HG02588 (cell line): Measurements from ENCODE around the gene RAB15.

Source experiments
- ATAC-seq: cut with Tn5 transposase; IDR thresholded peaks from one replicate; pipeline ENCODE4 v1.9.1; 2021; ENCODE audit warnings: mild to moderate bottlenecking, moderate library complexity; ENCODE audit not compliant: unreplicated experiment

Gene RAB15

DNA sequence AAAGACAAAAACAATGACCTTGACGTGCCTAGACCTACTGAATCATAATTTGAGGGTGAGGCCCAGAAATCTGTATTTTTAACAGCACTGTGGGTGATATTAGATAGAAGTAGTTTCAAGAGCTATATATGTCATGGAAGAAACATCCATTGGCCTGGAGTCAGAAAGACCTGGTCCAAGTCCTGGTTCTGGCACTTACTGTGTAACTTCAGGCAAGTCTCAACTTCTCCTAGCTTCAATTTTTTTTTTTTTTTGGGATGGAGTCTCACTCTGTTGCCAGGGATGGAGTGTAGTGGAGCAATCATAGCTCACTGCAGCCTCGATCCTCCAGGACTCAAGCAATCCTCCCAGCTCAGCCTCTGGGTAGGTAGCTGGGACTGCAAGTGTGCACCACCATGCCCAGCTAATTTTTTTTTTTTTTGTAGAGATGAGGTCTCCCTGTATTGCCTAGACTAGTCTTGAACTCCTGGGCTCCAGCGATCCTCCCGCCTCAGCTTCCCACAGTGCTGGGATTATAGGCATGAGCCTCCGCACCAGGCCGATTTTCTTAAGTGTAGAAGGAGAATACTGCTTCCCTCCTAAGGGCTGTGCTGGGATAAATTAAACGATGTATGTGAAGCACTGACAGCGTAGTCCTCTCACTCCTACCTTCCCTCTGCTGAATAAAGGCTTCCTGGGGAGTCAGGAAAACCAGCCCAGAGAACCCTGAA is 15.3 kb downstream of the RAB15 start:
- no peak for ATAC-seq

DNA sequence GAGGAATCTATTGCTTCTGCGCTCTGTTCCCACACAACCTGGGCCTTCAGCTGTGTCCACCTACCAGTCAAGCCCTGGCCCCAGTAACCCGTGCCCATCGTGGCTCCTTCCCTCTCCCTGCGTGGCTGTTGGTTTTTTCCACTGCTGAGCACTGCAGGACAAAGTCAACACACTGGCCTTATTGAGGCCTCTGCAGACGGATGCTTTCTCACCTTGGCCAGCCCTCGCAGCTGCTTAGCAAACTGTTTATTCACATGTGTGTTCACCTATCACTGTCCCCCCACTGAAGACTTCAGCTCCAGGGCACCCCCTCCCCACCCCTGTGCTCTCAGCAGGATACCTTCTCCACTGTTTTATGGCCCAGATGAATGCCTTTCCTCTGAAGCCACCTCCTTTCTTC is 16.8 kb downstream of the RAB15 start:
- ATAC-seq = no peak

DNA sequence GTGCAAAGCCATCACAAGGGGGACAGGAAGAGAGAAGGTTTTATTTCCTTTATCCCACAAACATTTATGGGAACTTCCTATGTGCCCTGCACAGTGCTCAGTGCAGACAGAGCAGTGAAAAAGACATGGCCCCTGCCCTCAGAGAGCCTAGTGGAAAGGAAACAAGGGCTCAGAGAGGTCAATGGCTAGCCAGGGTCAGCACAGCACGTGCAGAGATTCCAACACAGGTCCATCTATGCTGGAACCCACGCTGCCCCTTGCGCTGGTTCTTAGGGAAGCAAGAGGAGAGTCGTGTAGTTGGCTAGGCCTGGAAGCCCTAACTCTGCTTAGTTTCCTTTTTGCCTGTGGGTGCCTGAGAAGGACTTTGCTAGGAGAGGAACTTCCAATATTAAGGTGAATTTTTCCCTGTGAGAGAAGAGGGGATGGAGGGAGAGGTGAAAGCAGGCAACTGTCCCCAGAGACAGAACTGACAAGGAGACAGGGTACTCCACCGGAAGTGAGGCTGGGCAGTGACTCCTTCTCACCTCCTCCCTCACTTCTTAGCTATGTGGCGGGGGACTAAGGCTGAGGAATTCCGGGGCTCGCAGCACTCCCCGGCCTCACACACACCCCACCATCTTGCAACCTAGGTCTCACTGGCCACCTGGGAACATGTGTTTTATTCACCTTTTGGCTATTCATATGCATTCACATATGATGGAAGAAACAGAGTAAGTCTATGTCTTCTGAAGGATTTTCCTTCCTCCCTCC is 17.5 kb downstream of the RAB15 start:
- no peak for ATAC-seq

DNA sequence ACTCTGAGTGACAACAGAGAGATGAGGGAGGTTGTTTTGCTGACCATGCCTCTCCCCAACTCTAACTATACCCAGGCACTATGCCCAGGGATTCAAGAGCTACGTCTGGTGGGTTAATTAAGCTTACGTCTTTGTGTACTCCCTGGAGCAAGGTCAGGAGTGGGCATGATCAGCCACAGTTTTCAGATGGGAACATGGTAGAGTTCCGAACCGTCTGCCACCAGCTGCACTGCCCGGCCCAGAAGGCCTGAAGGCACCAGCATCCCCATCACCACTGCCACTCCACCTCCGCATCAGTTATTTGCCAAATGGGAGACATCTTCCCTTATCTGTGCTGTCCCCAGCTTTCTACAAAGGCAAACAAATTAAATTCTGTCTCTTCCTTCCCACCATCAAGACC is 18.5 kb downstream of the RAB15 start:
- no peak for ATAC-seq

DNA sequence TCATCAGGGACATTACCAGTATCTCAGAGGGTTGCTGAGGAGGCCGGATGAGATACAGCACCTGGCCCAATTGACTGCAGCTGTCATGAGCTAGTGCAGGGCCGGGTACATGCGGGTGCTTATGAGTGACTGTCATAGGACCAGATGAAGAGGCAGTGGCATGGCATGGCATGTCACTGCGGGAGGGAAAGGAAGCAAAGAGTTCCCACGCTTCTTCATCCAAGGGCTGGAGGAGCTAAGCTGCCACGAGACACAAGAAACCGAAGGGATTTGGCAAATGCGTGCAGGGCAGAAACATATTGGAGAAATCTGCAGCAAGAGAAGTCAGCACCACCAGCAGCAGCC is 18.9 kb downstream of the RAB15 start:
- ATAC-seq = no peak

DNA sequence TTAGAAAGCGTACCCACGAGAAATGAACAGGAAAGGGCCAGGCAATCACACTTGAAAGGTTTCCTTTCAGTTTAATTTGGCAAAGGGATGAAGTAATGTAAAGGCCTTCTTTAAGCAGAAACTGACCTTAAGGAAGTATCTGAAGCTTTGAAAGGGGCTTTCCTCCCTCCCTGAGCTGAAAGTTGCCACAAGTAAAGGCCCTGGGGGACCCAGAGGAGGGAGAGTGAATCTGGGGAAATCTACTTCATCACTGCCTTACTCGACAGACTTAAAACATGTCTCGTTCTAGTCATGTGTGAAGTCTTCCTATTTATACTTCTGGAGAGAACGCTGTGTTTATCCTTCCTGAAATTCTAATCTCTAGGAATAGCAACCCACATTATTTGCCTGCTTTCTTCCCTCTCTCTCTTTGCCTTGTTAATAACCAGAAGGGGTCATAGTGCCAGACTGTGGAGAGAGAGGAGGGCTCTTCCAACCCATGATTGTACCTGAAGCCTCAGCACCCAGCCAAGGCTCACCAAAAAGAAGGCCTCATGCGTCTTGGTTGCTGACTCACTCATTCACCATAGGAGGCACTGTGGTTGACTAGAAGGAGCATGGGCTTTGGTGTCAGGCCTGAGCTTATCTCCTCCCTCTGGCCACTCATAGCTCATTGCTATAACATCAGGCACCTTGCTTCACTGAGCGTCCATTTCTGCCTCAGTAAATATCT is 19.4 kb downstream of the RAB15 start:
- ATAC-seq = peak; percentile 59

DNA sequence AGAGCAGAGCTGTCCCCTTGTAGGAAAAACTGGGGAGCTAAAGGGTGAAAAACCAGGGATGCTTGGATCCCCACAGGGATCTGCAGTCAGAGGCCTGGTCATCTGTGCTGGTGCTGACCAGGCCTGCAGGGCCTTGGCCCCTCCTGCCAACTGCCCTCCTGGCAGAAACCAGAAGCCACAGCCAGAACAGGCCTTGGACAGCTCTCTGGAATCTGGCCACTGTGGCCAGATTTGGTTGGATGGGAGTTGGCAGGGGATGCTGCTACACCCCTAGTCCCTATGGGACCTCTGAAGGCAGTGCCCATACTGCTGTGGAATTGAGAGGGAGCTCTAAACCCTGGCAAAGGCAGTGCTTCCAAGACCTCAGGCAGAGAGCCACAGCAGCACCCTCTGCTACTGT is 20.4 kb downstream of the RAB15 start:
- ATAC-seq = no peak

DNA sequence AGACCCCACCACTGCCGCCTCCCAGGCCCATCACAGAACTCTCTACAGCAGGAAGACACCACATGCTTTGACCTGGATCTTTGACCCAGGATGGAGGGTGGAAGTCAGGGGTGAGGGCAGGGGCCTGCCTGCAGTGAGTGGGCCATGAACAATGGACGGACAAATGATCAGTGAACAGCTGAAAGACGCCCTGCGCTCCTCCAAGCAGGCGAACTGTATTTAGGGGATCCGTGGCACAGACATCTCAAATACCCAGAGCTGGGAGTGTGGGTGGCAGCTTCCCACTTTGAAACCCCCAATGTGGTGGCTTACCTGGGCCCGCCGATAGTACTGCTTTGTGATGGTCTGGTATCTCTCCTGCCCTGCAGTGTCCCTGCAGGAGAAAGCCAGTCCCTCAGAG is 20.8 kb downstream of the RAB15 start:
- no peak for ATAC-seq

DNA sequence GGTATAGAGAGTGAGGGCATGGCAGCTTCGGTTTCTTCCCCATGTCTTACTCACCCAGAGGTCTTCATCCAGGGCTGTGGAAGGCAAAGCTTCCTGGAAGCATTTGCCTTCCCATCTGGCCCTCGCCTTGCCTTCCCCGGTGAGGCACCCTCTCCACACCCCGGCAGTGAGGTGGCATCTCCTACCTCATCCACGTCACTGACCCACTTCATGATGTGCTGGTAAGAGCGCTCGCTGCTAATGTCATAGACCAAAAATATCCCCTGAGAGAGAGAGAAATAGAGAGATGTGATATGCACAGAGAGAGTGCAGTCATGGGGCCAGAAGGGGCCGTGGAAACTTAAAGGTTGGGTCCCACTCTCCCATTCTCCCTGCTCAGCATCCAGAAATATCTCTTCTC is 21.2 kb downstream of the RAB15 start:
- no peak for ATAC-seq

DNA sequence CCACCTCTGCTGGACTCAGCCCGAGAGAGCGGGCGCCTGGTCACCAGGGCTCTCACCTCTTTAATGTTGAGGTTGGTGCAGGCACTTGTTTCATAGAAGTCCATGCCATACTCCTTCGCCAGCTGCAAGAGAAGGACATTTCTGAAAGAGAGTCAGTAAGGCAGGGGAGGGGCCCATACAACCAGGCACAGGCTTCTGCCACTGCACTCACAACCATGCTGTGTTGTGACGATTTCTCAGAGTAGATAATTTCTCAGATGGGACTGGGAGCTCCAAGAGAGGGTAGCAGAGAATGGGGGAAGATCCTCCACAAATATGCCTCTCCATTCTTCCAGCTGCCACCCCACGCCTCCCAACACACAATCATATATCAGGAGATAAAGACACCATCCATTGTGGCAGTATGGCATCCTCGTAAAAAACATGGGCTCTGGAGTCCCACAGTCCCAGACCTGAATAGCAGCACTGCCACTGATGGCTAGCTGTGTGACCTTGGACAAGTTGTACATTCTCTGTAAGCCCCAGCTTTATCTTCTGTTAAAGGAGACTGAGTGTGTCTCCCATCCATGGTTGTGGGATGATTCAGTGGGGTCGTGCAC is 23.4 kb downstream of the RAB15 start:
- ATAC-seq = no peak

DNA sequence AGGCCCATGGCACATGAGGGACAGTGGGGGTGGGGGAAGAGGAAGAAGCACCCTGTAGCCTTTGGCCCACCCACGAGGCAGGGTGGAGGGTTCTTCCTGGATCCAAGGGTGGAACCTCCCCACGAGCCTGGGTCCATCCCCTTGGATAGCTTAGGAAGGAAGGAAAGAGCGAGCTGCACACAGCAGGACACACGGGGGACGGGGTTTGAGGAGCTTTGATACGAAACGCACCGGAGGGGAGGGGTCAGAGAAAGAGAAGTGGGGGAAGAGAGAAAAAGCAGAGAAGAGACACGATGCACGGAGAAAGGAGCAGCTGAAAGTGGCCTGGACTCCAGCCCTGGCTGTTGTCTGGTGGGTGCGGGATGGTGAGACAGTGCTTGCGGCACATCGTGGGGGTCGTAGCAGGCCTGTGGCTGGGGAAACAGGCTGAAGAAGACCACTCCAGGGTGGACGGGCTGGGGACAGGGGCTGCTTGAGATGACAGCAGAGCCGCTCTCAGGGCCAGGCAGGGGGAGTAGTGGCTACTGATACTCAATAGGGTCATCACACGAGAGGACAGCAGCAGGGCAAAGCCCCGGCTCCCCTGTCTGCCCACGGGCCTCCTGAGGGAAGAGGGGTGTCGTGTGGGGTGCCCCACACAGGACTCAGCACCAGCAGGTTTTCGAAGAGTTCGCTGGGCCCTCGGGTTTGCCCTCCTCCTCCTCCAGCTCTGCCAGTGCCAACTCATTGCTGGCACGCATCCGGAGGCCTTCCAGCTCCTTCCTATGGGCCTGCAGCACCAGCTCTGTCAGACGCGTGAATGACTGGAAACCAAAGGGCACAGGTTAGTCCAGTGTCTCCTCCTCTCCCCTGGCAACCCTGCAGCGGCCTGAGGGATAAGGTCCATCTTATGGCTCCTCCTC is 24.2 kb downstream of the RAB15 start:
- no peak for ATAC-seq

DNA sequence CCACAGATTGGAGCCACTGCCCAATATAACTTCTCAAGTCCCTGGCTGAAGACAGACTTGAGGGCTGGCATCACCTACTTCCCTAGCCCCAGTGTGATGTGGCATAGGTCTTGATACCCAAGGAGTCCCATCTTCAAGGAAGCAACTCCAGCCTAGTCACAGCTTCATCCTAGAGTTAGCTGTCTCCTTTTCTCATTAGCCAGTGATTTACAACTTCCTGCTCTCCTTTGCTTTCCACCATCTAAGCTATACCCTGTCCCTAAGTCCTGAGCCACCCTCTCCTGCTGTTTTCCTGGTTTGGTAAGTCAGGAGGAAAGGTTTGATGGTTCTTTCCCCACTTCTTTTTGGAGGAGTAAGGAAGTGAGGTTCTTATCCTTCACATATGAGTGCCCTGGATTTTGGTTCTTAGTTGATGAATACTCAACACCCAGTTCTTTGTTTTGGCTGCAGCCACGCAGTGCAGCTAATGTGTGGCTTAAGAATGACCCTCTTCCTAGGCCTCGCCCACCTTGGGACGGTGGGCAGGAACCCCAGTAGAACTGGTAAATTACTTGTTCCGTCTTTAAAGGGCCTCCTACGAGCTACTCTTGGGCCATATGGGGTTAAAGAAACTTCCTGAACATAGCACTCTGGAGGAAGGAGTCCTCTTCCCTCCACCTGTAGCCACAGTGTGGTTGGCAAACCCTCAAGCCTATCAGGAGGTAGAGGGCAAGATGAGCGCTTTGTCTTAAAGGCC is 25.7 kb downstream of the RAB15 start:
- ATAC-seq = no peak

DNA sequence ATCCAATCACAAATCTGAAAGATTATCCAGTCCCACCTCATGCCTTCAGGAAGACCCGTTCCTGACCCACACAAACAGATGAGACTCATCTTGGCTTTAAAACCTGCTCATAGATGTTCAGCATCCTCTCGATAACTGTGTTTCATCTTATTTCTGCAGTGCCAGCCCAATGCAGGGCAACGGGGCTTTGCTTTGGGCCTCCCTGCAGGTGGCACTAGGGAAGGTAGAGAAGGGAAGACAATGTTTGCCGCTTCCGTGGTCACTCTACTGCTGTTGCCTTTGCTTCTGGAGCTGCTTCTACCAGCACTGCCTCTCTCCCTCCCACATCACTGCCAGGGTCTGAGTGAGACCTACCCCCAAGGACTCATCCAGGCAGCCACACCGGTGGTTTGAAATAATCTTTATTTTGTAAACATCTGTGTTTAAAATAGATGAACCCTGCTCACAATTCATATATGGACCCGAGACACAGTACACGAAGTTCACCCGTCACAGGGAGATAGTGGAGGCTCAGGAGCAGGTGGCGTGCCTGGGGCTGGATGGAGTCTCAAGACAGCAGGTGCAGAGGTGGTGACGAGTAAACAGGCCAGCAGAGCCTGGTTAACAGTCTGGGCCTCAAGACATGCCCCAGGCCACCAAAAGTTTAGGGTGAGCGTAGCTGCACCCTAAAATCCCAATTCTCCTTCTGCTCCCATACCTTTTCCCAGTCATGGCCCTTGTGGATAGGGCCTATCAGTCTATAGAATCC is 26.5 kb downstream of the RAB15 start:
- no peak for ATAC-seq

DNA sequence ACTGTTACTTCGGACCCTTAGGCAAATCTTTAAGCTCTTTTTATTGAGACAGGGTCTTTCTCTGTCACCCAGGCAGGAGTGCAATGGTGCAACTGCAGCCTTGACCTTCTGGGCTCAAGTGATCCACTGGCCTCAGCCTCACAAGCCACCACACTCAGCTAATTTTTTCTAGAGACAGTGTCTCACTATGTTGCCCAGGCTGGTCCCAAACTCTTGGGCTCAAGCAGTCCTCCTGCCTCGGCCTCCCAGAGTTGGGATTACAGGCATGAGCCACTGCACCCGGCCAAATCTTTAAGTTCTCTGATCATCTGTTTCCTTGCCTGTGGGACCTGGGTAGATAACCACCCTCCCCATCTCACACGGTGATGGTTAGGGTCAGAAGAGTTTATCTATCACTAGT is 27.3 kb downstream of the RAB15 start:
- ATAC-seq = no peak

DNA sequence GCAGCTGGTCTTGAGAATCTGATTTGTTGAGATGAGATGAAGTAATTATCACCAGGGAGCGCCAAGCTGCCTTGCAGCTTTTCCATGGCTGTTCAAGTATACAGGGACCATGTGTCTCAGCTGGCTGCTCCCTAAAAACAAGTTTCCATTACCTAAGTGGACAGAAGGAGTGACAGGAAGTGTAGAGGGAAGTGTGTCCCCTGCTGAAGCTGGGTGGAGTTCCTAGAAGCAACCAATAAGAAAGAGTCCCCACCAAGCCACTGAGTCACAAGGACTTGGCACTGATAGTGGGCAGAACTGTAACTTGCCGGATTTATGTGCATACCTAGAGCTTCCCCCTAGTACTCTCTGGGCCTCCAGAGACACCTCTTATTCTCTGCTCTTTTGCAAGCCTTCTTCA is 28.1 kb downstream of the RAB15 start:
- no peak for ATAC-seq

DNA sequence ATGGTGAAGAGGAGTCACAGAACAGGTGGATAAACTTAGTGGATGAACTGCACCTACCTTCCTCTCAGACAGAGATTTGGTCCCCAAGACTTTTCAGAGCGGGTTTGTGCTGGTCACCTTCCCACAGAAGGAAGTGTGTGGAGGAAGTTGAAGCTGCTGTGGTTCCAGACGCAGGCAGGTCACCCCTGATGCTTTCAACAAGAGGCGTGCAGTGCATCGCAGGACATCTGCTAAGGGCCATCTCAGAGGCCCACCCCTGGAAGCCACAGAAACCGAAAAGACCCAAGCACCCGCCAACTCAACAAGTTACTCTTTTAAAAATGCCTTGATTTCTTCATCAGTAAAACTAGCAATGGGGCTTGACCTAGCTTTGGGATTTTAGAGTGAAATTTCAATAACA is 28.6 kb downstream of the RAB15 start:
- ATAC-seq = no peak

DNA sequence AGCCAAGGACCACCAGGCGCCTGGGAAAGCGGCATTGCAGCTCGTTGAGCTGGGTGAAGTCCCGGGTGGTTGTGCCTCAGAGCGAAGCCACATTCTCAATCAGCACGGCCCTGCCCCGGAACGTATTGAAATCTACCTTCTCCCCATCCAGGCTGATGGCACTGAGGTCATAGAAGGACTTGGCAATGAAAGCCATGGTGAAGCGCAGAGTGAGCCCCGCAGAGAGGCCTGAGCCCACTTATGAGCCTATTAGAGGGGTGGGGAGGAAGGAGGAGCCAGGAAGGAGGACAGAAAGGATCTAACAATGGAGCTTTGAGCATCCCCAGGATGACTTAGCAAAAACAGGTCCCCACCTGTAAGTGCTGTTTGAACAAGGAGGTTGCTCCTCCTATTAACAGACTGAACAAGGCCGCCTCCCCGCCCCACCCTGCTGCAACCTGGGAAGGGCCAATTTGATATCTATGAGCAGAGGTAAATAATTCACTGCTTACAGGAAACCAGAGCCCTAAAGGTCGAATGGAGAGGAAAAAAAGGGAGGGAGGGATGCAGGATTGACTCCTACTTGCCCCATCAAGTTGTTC is 29.5 kb downstream of the RAB15 start, which contains the start of gene GPX2:
Gene GPX2 (minus strand): TSS at position 215 of the 581 bp plus-strand sequence. CDS start 19 bp downstream, at position 196.
- ATAC-seq = no peak

DNA sequence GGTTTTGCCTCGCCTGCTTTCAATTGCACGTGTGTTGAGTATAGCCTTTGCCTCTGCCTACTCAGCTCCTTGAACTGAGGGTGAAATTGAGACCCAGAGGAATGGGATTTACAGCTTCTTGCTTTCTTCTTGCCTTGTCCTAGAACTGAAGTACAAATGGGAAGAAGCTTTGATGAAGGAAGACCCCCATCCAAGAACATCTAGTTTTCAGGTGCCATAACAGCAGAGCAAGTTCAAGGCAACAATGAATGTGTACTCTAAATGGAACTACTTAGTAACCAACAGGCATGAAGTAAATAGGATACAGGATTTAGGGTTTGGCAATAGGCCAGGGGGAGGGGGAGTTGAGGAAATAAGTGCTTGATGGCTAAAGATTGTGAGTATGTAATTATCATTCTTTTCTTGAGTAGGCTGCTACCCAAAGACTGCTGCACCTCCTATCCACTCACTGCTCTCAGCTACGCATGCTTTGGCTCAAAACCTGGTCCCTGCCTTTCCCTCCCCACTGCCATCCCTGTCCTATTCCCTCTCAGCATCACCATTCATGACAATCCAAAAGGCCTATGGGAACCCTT is 31.7 kb downstream of the RAB15 start:
- ATAC-seq = no peak

DNA sequence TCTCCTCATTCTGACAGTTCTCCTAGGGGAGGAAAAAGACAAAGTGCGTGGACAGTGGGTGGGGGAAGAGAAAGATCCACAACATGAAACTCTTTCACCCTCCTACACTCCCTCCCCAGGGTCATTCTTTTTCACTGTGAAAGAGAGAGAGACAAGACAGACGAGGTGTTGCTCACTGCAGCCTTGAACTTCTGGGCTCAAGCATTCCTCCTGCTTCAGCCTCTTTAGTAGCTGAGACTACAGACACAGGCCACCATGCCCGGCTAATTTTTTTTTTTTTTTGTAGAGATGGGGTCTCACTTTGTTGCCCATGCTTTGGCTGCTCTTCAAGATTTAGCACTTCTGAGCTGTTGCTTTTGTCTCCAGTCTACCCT is 32.3 kb downstream of the RAB15 start:
- no peak for ATAC-seq
